C1 segment of cervical spinal cord (tissue), 14 donors: Measurements from ENCODE around the gene DPAGT1.
"Not testable (repeated sequence)": the region's sequence is repeated elsewhere in the genome, so short reads cannot be mapped to it uniquely, and the experiment has no call there.

Experiments
- DNase-seq, 14 donors: peaks; one replicate each; lab custom pipeline; 2025; lab: John Stamatoyannopoulos, UW

The DPAGT1 gene

GRCh38 chr11:119101759-119102423 lies at the start of gene DPAGT1:
TSS of gene DPAGT1 (minus strand) at chr11:119101853. CDS start at chr11:119101655, 198 bp downstream.
- peak in 13 of 14 donors; percentile 60 to 98 (median 88) for DNase-seq

GRCh38 chr11:119149786-119150275 lies 48.2 kb upstream of the DPAGT1 start:
- peak in 1 of 14 donors; percentile 10 for DNase-seq

GRCh38 chr11:119149018-119149785 lies 47.5 kb upstream of the DPAGT1 start, which contains the start of gene ABCG4:
TSS of gene ABCG4 (plus strand) at chr11:119149052. CDS start at chr11:119149966, 914 bp downstream.
- peak in 2 of 14 donors; percentile 12 to 34 for DNase-seq

GRCh38 chr11:119148720-119149017 lies 47.0 kb upstream of the DPAGT1 start:
- peak in 1 of 14 donors; percentile 6 for DNase-seq

- peak in 1 of 14 donors; percentile 89 for DNase-seq
Observed at GRCh38 chr11:119147604-119148333, 46.1 kb upstream of the DPAGT1 start.

- DNase-seq: no peak
Observed at GRCh38 chr11:119145551-119145950, 43.9 kb upstream of the DPAGT1 start.

GRCh38 chr11:119144825-119145486 lies 43.3 kb upstream of the DPAGT1 start:
- peak in 4 of 14 donors; percentile 12 to 36 (median 21) for DNase-seq

GRCh38 chr11:119139276-119139675 lies 37.6 kb upstream of the DPAGT1 start:
- DNase-seq: not testable (repeated sequence)

GRCh38 chr11:119134389-119134978 lies 32.8 kb upstream of the DPAGT1 start:
- DNase-seq: peak in 1 of 14 donors; percentile 2

GRCh38 chr11:119130662-119131061 lies 29.0 kb upstream of the DPAGT1 start:
- DNase-seq: no peak

GRCh38 chr11:119126675-119127268 lies 25.1 kb upstream of the DPAGT1 start:
- no peak for DNase-seq

- DNase-seq: no peak
Observed at GRCh38 chr11:119125821-119126220, 24.2 kb upstream of the DPAGT1 start.

GRCh38 chr11:119121811-119122124 lies 20.1 kb upstream of the DPAGT1 start:
- DNase-seq: no peak

- DNase-seq: peak; percentile 93 to 100 (median 99)
Observed at GRCh38 chr11:119121008-119121810, 19.6 kb upstream of the DPAGT1 start, which contains the start of gene HINFP. TSS of gene HINFP (plus strand) at chr11:119121580. CDS start at chr11:119126945, 5,365 bp downstream.

- peak in 1 of 14 donors; percentile 62 for DNase-seq
Observed at GRCh38 chr11:119120639-119121007, 19.0 kb upstream of the DPAGT1 start.

GRCh38 chr11:119118946-119119345 lies 17.3 kb upstream of the DPAGT1 start:
- DNase-seq: no peak

GRCh38 chr11:119118227-119118626 lies 16.6 kb upstream of the DPAGT1 start:
- DNase-seq: no peak

GRCh38 chr11:119117004-119117706 lies 15.5 kb upstream of the DPAGT1 start:
- no peak for DNase-seq

- DNase-seq: no peak
Observed at GRCh38 chr11:119116601-119117000, 14.9 kb upstream of the DPAGT1 start.
